Fibroblast of lung (primary cell): ENCODE results near the gene FRG2. TPM values are rescaled to one million over a fixed set of nuclear protein-coding genes. Genes with fewer than 3 reads are reported as not detected.
A peak's percentile ranks its signal among the peaks of the same experiment; 100 is the strongest.

Source experiments
- DNase-seq, 2 donors: peaks; one replicate each; pipeline versions ENCODE4 v3.0.0 to v3.0.0-alpha.2; 2010; ENCODE audit warnings: low read depth in 2 of 2
- H2AFZ ChIP-seq: 2 replicates; pipeline ENCODE4 v1.5.1; 2012; ENCODE audit warnings: low read length, control low read depth, inconsistent platforms
- H3K27ac ChIP-seq: 2 replicates; pipeline ENCODE4 v1.5.1; 2011; ENCODE audit warnings: low read length, control low read depth; ENCODE audit not compliant: insufficient read depth
- H3K27me3 ChIP-seq: 2 replicates; pipeline ENCODE4 v1.5.1; 2011; ENCODE audit warnings: mild to moderate bottlenecking, low read length; ENCODE audit not compliant: control insufficient read depth, insufficient read depth
- H3K36me3 ChIP-seq: 2 replicates; pipeline ENCODE4 v1.5.1; 2011; ENCODE audit warnings: low read length; ENCODE audit not compliant: control insufficient read depth, insufficient read depth
- H3K4me1 ChIP-seq: 2 replicates; pipeline ENCODE4 v1.5.1; 2011; ENCODE audit warnings: low read length; ENCODE audit not compliant: control insufficient read depth, insufficient read depth; ENCODE audit errors: extremely low read depth
- H3K4me2 ChIP-seq: 2 replicates; pipeline ENCODE4 v1.5.1; 2011; ENCODE audit warnings: low read length, control low read depth; ENCODE audit not compliant: insufficient read depth; ENCODE audit errors: extremely low read depth
- H3K4me3 ChIP-seq, 4 experiments: fragments of 200-600 bp in 1 of 4; sonication (generic) in 1 of 4; replicated peaks in 1 of 4; 2 replicates each; pipeline ENCODE4 v1.5.1; 2011 to 2016; ENCODE audit warnings: low read length in 4 of 4, low read depth in 3 of 4, mild to moderate bottlenecking in 3 of 4, control low read depth in 2 of 4, inconsistent platforms in 1 of 4, mixed read lengths in 1 of 4; ENCODE audit not compliant: insufficient read depth in 1 of 4; ENCODE audit errors: control extremely low read depth in 1 of 4
- H3K79me2 ChIP-seq: 2 replicates; pipeline ENCODE4 v1.5.1; 2012; ENCODE audit warnings: mild to moderate bottlenecking, low read length, inconsistent platforms; ENCODE audit not compliant: control insufficient read depth, insufficient read depth
- H3K9ac ChIP-seq: 2 replicates; pipeline ENCODE4 v1.5.1; 2011; ENCODE audit warnings: mild to moderate bottlenecking, low read length, control low read depth; ENCODE audit not compliant: insufficient read depth
- H3K9me3 ChIP-seq: 2 replicates; pipeline ENCODE4 v1.5.1; 2012; ENCODE audit warnings: low read depth, low read length; ENCODE audit not compliant: control insufficient read depth, insufficient read depth
- H4K20me1 ChIP-seq: 2 replicates; pipeline ENCODE4 v1.5.1; 2011; ENCODE audit warnings: low read length; ENCODE audit not compliant: control insufficient read depth, insufficient read depth; ENCODE audit errors: extremely low read depth
- CTCF ChIP-seq, 2 donors: IDR thresholded peaks in 1 of 2; conservative IDR thresholded peaks in 1 of 2; 1 replicate in 1 of 2; 2 replicates in 1 of 2; pipeline ENCODE4 v1.5.1; 2011 to 2012; ENCODE audit warnings: low read length in 2 of 2, control low read depth in 1 of 2, inconsistent platforms in 1 of 2, low read depth in 1 of 2, mild to moderate bottlenecking in 1 of 2
- EZH2 ChIP-seq: IDR thresholded peaks from 2 replicates; pipeline ENCODE4 v1.5.1; 2012; ENCODE audit warnings: low read length, control low read depth, mild to moderate bottlenecking; ENCODE audit errors: missing control alignments
- polyA plus RNA-seq, 2 donors: library from polyadenylated mRNA; depleted of rRNA in 1 of 2; stranded (reverse) in 1 of 2; unstranded in 1 of 2; fragments of >200 nt; gene quantifications; 2 replicates each; pipeline ENCODE4 v1.2.1, GENCODE V29; 2011 to 2012; ENCODE audit warnings: missing spikeins in 1 of 2
- total RNA-seq: library from RNA; depleted of rRNA; stranded (reverse); fragments of >200 nt; gene quantifications from 2 replicates; pipeline ENCODE4 v1.2.1, GENCODE V29; 2014

FRG2 gene
- total and polyA plus RNA-seq, 2 donors (not counting 1 experiment from before 2014, with no cell fraction given): not detected

- no peaks in the 10 kb centered on the region for H3K9me3 ChIP-seq
- no peak overlapping the region for H3K9ac ChIP-seq
- no peaks in the 10 kb centered on the region for H3K36me3 ChIP-seq
- H3K27ac ChIP-seq: no peak overlapping the region
- H3K4me3 ChIP-seq: no peak overlapping the region
- TF ChIP-seq CTCF (conservative IDR thresholded peaks at IDR 0.05 in 1 of 2, IDR thresholded peaks at IDR 0.05 in 1 of 2; ENCODE audit: low read depth in 1 of 2, low read length in 2 of 2) (no peak), EZH2 (no peak)
- DNase-seq: no peak
- no peak overlapping the region for H3K4me2 ChIP-seq
- no peaks in the 10 kb centered on the region for H3K79me2 ChIP-seq
- no peak overlapping the region for H2AFZ ChIP-seq
- H3K27me3 ChIP-seq: peaks cover 45% of the 10 kb centered on the region
- no peaks in the 10 kb centered on the region for H3K4me1 ChIP-seq
- H4K20me1 ChIP-seq: no peaks in the 10 kb centered on the region
These were observed 8.7 kb downstream of the FRG2 start for GRCh38 chr4:190018201-190018920.

GRCh38 chr4:190017357-190018200 lies 9.5 kb downstream of the FRG2 start:
- Histone ChIP-seq H3K79me2 (no peaks in the 10 kb centered on the region), H3K27ac (no peak overlapping the region), H3K27me3 (peaks cover 45% of the 10 kb centered on the region), H2AFZ (no peak overlapping the region), H3K4me3 (no peak overlapping the region), H3K4me2 (no peak overlapping the region), H3K9me3 (no peaks in the 10 kb centered on the region), H3K36me3 (no peaks in the 10 kb centered on the region), H3K4me1 (no peaks in the 10 kb centered on the region), H4K20me1 (no peaks in the 10 kb centered on the region), H3K9ac (no peak overlapping the region)
- TF ChIP-seq CTCF (conservative IDR thresholded peaks at IDR 0.05 in 1 of 2, IDR thresholded peaks at IDR 0.05 in 1 of 2; ENCODE audit: low read depth in 1 of 2, low read length in 2 of 2) (no peak), EZH2 (peak; percentile 65)
- DNase-seq: peak in 1 of 2 donors; percentile 12
